GM23248 (cell line): Measurements from ENCODE around the gene SCN7A.

ENCODE experiments used
- EZH2 ChIP-seq: fragments of 200-600 bp; sonication (generic); IDR thresholded peaks from 2 replicates; pipeline ENCODE4 v1.6.1; 2018; ENCODE audit warnings: antibody characterized with exemption, mild to moderate bottlenecking; ENCODE audit not compliant: insufficient read depth, poor library complexity, severe bottlenecking
- EZH2phosphoT487 ChIP-seq: fragments of 200-600 bp; sonication (generic); IDR thresholded peaks from 2 replicates; pipeline ENCODE4 v1.6.1; 2018; ENCODE audit warnings: antibody characterized with exemption, moderate library complexity, mild to moderate bottlenecking, low read depth; ENCODE audit not compliant: insufficient read depth

- TF ChIP-seq EZH2 = no peak
- no peak for TF ChIP-seq EZH2phosphoT487
Observed at GRCh38 chr2:166388481-166389070, 105.5 kb downstream of the SCN7A start.
